HL-60 (cell line): ENCODE data around the gene BMP7.

Source experiments
- DNase-seq, 2 experiments: peaks; one replicate each; pipeline ENCODE4 v3.0.0-alpha.2; 2010 to 2020; ENCODE audit warnings: low read depth in 1 of 2, low spot score in 1 of 2
- H3K27ac ChIP-seq: fragments of 250-450 bp; sonication (Bioruptor Pico); replicated peaks from 2 replicates; pipeline ENCODE4 v1.5.1; 2020; ENCODE audit warnings: mild to moderate bottlenecking, moderate library complexity
- H3K27me3 ChIP-seq: fragments of 250-450 bp; sonication (Bioruptor Pico); 2 replicates; pipeline ENCODE4 v1.5.1; 2021; ENCODE audit warnings: mild to moderate bottlenecking, moderate library complexity; ENCODE audit not compliant: insufficient read depth, poor library complexity, severe bottlenecking
- H3K4me3 ChIP-seq: replicated peaks from 2 replicates; pipeline ENCODE4 v1.5.1; 2011; ENCODE audit warnings: mild to moderate bottlenecking, control low read depth, low read length; ENCODE audit not compliant: insufficient read depth
- GABPA ChIP-seq: IDR thresholded peaks from 2 replicates; pipeline ENCODE4 v1.6.1; 2012; ENCODE audit warnings: low read depth
- POLR2AphosphoS5 ChIP-seq: IDR thresholded peaks from 2 replicates; pipeline ENCODE4 v1.6.1; 2012; ENCODE audit warnings: low read depth
- SPI1 ChIP-seq: IDR thresholded peaks from 2 replicates; pipeline ENCODE4 v1.6.1; 2012; ENCODE audit warnings: low read depth, mild to moderate bottlenecking, borderline replicate concordance
- TF ChIP-seq, protein P1 (sequence below): IDR thresholded peaks from one replicate; pipeline ENCODE4 v1.5.1; 2011; ENCODE audit warnings: low read length, control low read depth, inconsistent platforms; ENCODE audit not compliant: insufficient read depth
- TF ChIP-seq, protein P2 (sequence below): IDR thresholded peaks from 2 replicates; pipeline ENCODE4 v1.6.1; 2012; ENCODE audit warnings: low read depth; ENCODE audit not compliant: insufficient replicate concordance

BMP7 gene

DNA sequence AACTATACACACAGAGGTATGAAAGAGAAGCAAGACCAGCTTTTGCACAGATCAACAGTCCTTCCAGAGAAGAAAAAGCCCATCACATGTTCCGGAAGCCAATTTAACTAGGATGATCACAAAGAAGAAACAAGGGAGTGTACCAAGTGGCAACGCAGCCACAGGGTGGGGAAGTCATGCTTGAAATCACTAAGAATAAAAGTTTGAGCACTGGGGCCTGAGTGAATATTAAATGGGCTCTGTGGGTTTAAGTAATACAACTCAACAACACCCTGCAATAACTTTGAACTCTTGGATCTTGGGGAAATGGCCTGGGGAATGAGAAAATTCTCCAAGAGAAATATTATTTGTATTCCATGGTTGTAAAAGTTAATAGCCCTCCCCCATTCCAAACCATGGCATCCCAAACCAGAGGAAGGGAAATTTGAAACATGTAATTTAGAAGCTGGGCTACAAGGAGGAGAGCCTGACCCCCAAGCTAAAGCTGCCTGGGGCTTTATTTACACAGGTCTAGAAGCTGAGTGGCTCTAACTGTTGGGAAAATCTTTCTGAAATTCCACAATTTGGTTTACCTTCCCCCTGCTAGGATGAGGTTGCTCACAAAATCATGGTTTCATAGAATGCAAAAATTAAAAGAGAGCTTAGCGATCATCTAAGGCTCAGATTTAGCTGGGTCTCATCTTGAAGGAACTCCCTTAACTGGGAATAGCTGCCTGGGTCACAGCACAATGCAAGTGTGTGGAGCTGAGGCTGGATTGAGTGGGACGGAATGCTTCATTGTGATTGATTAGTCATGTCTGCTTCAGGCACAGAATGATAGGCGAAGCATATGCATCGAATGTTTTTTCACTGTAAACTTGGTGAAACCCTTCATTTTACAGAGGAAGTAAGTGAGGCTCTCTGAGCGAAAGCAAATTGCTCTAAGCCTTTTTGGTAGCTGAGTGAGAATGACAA lies 143.6 kb downstream of the BMP7 start:
- Histone ChIP-seq H3K27ac (no peak overlapping the region), H3K4me3 (no peak overlapping the region), H3K27me3 (no peaks in the 10 kb centered on the region)
- DNase-seq: no peak
- TF ChIP-seq, protein P1, sequence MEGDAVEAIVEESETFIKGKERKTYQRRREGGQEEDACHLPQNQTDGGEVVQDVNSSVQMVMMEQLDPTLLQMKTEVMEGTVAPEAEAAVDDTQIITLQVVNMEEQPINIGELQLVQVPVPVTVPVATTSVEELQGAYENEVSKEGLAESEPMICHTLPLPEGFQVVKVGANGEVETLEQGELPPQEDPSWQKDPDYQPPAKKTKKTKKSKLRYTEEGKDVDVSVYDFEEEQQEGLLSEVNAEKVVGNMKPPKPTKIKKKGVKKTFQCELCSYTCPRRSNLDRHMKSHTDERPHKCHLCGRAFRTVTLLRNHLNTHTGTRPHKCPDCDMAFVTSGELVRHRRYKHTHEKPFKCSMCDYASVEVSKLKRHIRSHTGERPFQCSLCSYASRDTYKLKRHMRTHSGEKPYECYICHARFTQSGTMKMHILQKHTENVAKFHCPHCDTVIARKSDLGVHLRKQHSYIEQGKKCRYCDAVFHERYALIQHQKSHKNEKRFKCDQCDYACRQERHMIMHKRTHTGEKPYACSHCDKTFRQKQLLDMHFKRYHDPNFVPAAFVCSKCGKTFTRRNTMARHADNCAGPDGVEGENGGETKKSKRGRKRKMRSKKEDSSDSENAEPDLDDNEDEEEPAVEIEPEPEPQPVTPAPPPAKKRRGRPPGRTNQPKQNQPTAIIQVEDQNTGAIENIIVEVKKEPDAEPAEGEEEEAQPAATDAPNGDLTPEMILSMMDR: no peak
- TF ChIP-seq GABPA (no peak), SPI1 (no peak), POLR2AphosphoS5 (no peak)
- TF ChIP-seq, protein P2, sequence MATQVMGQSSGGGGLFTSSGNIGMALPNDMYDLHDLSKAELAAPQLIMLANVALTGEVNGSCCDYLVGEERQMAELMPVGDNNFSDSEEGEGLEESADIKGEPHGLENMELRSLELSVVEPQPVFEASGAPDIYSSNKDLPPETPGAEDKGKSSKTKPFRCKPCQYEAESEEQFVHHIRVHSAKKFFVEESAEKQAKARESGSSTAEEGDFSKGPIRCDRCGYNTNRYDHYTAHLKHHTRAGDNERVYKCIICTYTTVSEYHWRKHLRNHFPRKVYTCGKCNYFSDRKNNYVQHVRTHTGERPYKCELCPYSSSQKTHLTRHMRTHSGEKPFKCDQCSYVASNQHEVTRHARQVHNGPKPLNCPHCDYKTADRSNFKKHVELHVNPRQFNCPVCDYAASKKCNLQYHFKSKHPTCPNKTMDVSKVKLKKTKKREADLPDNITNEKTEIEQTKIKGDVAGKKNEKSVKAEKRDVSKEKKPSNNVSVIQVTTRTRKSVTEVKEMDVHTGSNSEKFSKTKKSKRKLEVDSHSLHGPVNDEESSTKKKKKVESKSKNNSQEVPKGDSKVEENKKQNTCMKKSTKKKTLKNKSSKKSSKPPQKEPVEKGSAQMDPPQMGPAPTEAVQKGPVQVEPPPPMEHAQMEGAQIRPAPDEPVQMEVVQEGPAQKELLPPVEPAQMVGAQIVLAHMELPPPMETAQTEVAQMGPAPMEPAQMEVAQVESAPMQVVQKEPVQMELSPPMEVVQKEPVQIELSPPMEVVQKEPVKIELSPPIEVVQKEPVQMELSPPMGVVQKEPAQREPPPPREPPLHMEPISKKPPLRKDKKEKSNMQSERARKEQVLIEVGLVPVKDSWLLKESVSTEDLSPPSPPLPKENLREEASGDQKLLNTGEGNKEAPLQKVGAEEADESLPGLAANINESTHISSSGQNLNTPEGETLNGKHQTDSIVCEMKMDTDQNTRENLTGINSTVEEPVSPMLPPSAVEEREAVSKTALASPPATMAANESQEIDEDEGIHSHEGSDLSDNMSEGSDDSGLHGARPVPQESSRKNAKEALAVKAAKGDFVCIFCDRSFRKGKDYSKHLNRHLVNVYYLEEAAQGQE: no peak

DNA sequence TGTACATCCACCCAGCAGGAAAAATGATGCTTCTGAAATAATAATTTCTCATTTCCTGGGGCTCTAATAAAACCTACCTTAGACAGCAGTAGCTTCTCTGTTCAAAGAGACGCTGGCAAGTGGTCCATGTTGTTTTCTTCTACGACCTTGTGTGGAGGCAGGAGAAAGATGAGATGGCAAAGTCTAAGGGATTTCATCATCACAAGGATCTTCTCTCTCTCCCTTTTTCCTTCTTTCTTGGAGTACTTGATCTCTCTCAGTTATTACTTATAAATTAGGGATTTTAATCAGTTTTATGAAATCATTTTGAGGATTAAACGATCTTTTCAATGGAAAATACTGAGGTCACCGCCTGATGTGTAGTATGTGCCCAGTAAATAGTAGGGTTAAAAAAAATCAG lies 147.5 kb downstream of the BMP7 start:
- TF ChIP-seq POLR2AphosphoS5 (no peak), SPI1 (no peak), GABPA (no peak)
- TF ChIP-seq, protein P2: no peak
- TF ChIP-seq, protein P1: no peak
- DNase-seq: no peak
- H3K27ac ChIP-seq: no peak overlapping the region
- no peaks in the 10 kb centered on the region for H3K27me3 ChIP-seq
- H3K4me3 ChIP-seq: no peak overlapping the region
